Measurements from ENCODE around the gene IMMP2L.

DNA sequence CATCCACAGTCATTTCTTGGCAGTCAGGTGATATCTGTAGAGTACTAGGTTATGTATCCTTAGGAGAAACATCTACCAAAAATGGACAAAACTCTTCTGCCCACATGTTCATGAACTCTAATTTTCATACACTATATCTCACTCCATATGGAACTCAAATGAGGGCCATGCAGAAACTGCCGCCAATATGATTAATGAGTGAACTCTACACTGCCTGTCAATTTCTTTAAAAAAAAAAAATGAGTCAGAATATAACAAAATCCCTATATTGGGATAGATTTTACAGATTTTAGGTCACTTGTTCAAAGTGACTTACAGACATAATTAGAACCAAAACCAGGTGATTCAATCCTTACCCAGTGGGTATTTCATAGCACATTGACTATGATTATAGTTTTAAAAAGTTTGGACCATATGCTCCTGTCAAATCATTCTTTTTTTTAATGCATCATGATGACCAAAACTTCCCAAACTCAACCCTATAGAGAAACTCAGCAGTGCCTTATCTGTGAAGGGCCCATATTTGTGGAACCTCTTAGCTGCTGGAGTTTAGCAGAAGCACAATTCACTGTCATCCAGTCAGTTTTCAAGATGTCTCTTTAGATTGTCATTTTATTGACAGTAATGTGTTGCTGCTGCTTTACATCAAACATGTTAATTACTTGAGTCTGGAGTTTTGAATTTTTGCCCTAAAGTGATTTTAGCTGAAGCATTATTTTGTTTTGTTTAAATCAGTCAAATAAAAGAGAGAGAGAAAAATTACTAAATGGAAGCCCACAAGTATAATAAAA lies 460.2 kb downstream of the IMMP2L start:
- TF ChIP-seq, protein P1, sequence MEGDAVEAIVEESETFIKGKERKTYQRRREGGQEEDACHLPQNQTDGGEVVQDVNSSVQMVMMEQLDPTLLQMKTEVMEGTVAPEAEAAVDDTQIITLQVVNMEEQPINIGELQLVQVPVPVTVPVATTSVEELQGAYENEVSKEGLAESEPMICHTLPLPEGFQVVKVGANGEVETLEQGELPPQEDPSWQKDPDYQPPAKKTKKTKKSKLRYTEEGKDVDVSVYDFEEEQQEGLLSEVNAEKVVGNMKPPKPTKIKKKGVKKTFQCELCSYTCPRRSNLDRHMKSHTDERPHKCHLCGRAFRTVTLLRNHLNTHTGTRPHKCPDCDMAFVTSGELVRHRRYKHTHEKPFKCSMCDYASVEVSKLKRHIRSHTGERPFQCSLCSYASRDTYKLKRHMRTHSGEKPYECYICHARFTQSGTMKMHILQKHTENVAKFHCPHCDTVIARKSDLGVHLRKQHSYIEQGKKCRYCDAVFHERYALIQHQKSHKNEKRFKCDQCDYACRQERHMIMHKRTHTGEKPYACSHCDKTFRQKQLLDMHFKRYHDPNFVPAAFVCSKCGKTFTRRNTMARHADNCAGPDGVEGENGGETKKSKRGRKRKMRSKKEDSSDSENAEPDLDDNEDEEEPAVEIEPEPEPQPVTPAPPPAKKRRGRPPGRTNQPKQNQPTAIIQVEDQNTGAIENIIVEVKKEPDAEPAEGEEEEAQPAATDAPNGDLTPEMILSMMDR (optimal IDR thresholded peaks at IDR 0.05 in 1 of 3, IDR thresholded peaks at IDR 0.05 in 1 of 3, conservative IDR thresholded peaks at IDR 0.05 in 1 of 3; ENCODE audit: extremely low read depth in 1 of 3, insufficient read depth in 2 of 3, low read length in 3 of 3) = no peak
- no peak for TF ChIP-seq EZH2 (IDR thresholded peaks at IDR 0.05; ENCODE audit: low read length)

Data from keratinocyte (primary cell).